Measurements from ENCODE around the gene HYI. TPM values are rescaled to one million over a fixed set of nuclear protein-coding genes. Genes with fewer than 3 reads are reported as not detected.

HYI gene
- total and polyA plus RNA-seq, 2 experiments from 2014 or later, result 14.3 to 18.9 TPM

- Mint-ChIP-seq H3K4me1 (peaks cover 10% of the 10 kb centered on the region; the same call in 2 of the 3 replicates), H3K27ac (no peak overlapping the region), H3K27me3 (ENCODE audit: insufficient read depth, low read depth, poor library complexity) (peaks cover 6% of the 10 kb centered on the region), H3K36me3 (ENCODE audit: low read depth) (peaks cover 25% of the 10 kb centered on the region), H3K9me3 (no peaks in the 10 kb centered on the region), H3K4me3 (no peak overlapping the region; the same call in 2 of the 3 replicates)
- no peak overlapping the region for H3K4me3 ChIP-seq
- H3K36me3 ChIP-seq (ENCODE audit: insufficient read depth), result no peaks in the 10 kb centered on the region
- ATAC-seq, result no peak
- H3K9me2 ChIP-seq (ENCODE audit: insufficient read depth), result no peaks in the 10 kb centered on the region
- no peak overlapping the region for H3K27ac ChIP-seq (ENCODE audit: low read depth)
- H3K27me3 ChIP-seq (ENCODE audit: insufficient read depth), result no peaks in the 10 kb centered on the region
- H2AFZ ChIP-seq, result no peak overlapping the region
- H3K4me2 ChIP-seq, result no peak overlapping the region
- no peaks in the 10 kb centered on the region for H3K4me1 ChIP-seq (ENCODE audit: insufficient read depth)
- no peaks in the 10 kb centered on the region for H3K79me2 ChIP-seq (replicated peaks; ENCODE audit: insufficient read depth)
- DNase-seq (ENCODE audit: low spot score), result no peak
- H4K20me1 ChIP-seq (replicated peaks; ENCODE audit: insufficient read depth), result no peaks in the 10 kb centered on the region
- no peaks in the 10 kb centered on the region for H3F3A ChIP-seq (replicated peaks; ENCODE audit: low read depth)
- no peak for TF ChIP-seq REST (IDR thresholded peaks at IDR 0.05; ENCODE audit: unreplicated experiment)
- no peak for TF ChIP-seq NANOG (IDR thresholded peaks at IDR 0.05; ENCODE audit: borderline replicate concordance)
- TF ChIP-seq ZNF114 (CRISPR knock-in tag; IDR thresholded peaks at IDR 0.05), result no peak
- no peak for TF ChIP-seq ZNF462 (CRISPR knock-in tag; IDR thresholded peaks at IDR 0.05)
- no peak for TF ChIP-seq CTCF (conservative IDR thresholded peaks at IDR 0.05; ENCODE audit: low read depth in 2 of 2)
- no peak for TF ChIP-seq POLR2AphosphoS5 (IDR thresholded peaks at IDR 0.05; ENCODE audit: low read depth)
- TF ChIP-seq JUNB (IDR thresholded peaks at IDR 0.05; ENCODE audit: unreplicated experiment), result no peak
- no peak for TF ChIP-seq ETS1 (IDR thresholded peaks at IDR 0.05)
- TF ChIP-seq STAT1 (IDR thresholded peaks at IDR 0.05; ENCODE audit: unreplicated experiment), result no peak
- TF ChIP-seq EZH2phosphoT487 (IDR thresholded peaks at IDR 0.05; ENCODE audit: unreplicated experiment), result no peak
- TF ChIP-seq EZH2 (IDR thresholded peaks at IDR 0.05; ENCODE audit: low read depth, unreplicated experiment), result no peak
- TF ChIP-seq CREB1 (CRISPR knock-in tag; IDR thresholded peaks at IDR 0.05; ENCODE audit: low read depth), result no peak
- no peak for TF ChIP-seq ZNF331 (CRISPR knock-in tag; IDR thresholded peaks at IDR 0.05; ENCODE audit: low read depth)
Observed at GRCh38 chr1:43444151-43444828, 9.4 kb downstream of the HYI start.
